Activated T-helper 9 cell treated with anti-CD3 and anti-CD28 coated beads, Interleukin-2, amount 50 U/mL, for 16 hours (primary cell): ENCODE results near the gene COL4A2.

Source experiments
- DNase-seq: peaks from one replicate; pipeline ENCODE4 v3.0.0-alpha.2; 2020; ENCODE audit warnings: low read depth

COL4A2 gene

GRCh38 chr13:110533771-110534670 is 226.9 kb downstream of the COL4A2 start:
- no peak for DNase-seq

GRCh38 chr13:110535526-110535925 is 228.4 kb downstream of the COL4A2 start:
- no peak for DNase-seq

GRCh38 chr13:110536006-110536693 is 229.1 kb downstream of the COL4A2 start:
- no peak for DNase-seq

- DNase-seq = no peak
Observed at GRCh38 chr13:110538632-110539031, 231.5 kb downstream of the COL4A2 start.

- no peak for DNase-seq
Observed at GRCh38 chr13:110539894-110540293, 232.8 kb downstream of the COL4A2 start.

GRCh38 chr13:110540871-110541525 is 233.9 kb downstream of the COL4A2 start:
- DNase-seq = no peak

- DNase-seq = no peak
Observed at GRCh38 chr13:110541526-110541920, 234.4 kb downstream of the COL4A2 start.

GRCh38 chr13:110542169-110542796 is 235.2 kb downstream of the COL4A2 start:
- DNase-seq = no peak

- DNase-seq = no peak
Observed at GRCh38 chr13:110546378-110546777, 239.3 kb downstream of the COL4A2 start.

GRCh38 chr13:110546926-110547325 is 239.8 kb downstream of the COL4A2 start:
- DNase-seq = no peak

- no peak for DNase-seq
Observed at GRCh38 chr13:110548891-110549794, 242.1 kb downstream of the COL4A2 start.

GRCh38 chr13:110549795-110550160 is 242.7 kb downstream of the COL4A2 start:
- no peak for DNase-seq

- DNase-seq = no peak
Observed at GRCh38 chr13:110551284-110551683, 244.2 kb downstream of the COL4A2 start.

GRCh38 chr13:110552767-110553166 is 245.7 kb downstream of the COL4A2 start:
- DNase-seq = no peak

GRCh38 chr13:110553417-110553816 is 246.3 kb downstream of the COL4A2 start:
- DNase-seq = no peak

GRCh38 chr13:110554227-110554836 is 247.2 kb downstream of the COL4A2 start:
- DNase-seq = no peak

- no peak for DNase-seq
Observed at GRCh38 chr13:110554946-110555345, 247.9 kb downstream of the COL4A2 start.

GRCh38 chr13:110555601-110556223 is 248.6 kb downstream of the COL4A2 start:
- DNase-seq = no peak

GRCh38 chr13:110556224-110556606 is 249.1 kb downstream of the COL4A2 start:
- no peak for DNase-seq

- DNase-seq = no peak
Observed at GRCh38 chr13:110557082-110557481, 250.0 kb downstream of the COL4A2 start.
